GM19438 (cell line): ENCODE measurements around the gene NCS1.

Experiments used
- ATAC-seq: cut with Tn5 transposase; IDR thresholded peaks from one replicate; pipeline ENCODE4 v1.9.1; 2021; ENCODE audit warnings: low read depth; ENCODE audit not compliant: unreplicated experiment

Gene NCS1

DNA sequence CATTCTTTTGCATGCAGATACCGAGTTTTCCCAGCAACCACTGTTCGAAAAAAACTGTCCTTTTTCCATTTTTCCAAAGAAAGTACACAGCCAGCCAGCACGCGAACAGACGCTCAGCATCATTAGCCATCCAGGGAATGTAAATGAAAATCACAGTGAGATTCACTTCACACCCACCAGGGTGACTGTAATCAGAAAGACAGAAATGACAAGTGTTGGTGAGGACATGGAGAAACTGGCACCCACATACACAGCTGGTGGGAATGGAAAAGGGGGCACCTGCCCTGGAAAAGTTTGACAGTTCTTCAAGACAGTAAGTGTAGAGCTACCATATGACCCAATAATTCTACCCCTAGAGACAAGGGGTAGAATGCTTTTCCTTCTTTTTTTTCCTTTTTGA lies 25.0 kb upstream of the NCS1 start:
- no peak for ATAC-seq

DNA sequence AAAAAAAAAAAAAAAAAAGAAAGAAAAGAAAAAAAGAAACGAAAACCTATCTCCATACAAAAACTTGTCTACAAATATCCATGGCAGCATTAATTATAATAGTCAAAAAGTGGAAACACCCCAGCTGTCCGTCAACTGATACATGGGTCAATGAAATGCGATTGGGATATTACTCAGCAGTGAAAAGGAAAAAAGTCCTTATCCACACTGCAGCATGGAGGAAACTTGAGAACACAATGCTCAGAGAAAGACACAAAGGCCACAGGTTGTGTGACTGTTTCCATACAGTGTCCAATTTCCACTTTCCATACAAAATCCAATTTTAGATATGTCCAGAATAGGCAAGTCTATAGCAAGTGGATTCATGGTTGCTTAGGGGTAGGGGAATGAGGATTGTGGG lies 24.3 kb upstream of the NCS1 start:
- no peak for ATAC-seq

- no peak for ATAC-seq
These were observed 23.2 kb upstream of the NCS1 start for GRCh38 chr9:130149031-130149430.

DNA sequence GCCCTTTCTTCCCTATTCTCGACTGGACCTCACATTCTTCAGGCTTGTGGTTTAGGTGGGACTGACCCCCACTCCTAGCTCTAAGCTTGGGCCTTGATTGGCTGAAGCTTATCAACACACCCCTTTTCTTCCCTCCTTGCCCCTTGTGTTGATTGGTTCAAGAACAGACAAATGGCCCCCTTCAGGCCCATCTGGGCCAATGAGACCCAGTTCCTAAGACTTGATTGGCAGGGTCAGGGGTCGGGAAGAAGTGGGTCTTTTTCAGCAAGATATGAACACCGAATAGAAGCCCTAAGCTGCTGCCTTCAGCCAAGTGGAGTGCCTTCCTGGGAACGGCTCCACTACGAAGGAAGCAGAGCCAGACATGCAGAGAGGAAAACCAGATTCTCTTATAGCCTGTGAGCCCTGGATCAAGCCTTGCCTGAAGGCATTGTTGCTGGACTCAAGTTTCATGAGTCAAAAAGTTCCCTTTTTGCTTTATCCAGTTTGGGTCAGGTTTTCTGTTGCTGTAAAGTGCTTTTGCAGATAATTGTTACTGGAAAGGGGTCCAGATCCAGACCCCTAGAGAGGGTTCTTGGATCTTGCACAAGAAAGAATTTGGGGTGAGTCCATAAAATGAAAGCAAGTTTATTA lies 22.4 kb upstream of the NCS1 start:
- no peak for ATAC-seq

- no peak for ATAC-seq
These were observed 21.3 kb upstream of the NCS1 start for GRCh38 chr9:130150779-130151382.

DNA sequence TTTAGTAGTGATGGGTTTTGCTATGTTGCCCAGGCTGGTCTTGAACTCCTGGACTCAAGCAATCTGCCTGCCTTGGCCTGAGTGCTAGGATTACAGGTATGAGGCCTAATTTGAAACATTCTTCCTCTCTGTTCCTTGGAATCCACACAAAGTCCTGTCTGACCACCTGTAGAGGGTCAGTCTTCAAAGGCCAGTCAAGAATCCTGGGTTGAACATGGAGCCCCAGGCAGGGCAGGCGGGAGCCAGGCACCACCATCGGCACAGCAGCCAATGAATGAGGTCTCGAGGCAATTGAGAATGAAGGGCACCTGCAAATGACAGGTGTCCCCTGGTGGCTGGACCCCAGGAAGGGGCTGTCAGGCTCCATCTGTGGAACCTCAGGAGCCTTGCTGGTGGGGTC lies 17.4 kb upstream of the NCS1 start:
- ATAC-seq, result no peak

- ATAC-seq, result no peak
These were observed 16.6 kb upstream of the NCS1 start for GRCh38 chr9:130155647-130156046.

DNA sequence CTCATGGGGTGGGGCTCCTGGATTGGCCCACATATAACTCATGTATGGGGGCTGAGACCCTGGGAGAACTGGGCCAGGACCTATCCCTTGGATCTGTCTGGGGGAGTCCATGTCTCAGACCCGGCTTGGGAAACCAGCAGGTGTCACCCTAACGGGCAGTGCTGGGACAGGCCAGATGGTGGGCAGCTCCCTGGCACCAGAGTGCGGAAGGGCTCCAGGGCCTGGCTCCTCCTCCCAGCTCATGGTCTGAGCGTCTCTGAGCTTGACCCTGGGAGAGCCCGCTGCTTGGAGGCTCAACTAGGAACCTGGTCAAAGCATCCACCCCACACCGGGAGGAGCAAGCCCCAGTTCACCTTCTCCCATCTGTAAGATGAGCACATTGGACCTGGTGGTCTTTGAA lies 15.5 kb upstream of the NCS1 start:
- no peak for ATAC-seq

DNA sequence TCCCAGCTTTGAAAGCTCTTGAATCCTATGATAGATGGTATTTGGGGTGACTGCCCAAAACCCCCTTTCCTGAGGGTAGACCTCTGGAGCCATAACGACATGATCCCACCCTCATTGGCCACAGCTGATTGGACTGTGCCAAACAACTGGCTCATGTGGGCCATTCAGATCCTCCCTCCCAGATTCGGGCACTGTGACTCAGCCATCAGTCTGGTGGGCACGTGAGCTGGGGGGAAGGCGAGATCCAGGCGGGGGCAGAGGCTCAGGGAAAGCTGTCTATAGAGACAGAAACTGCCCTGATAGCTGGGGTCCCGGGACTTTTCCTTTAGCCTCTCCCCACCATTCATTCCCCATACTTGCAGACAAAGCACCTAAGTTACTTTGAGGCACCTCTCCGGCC lies 15.1 kb upstream of the NCS1 start:
- ATAC-seq, result no peak

DNA sequence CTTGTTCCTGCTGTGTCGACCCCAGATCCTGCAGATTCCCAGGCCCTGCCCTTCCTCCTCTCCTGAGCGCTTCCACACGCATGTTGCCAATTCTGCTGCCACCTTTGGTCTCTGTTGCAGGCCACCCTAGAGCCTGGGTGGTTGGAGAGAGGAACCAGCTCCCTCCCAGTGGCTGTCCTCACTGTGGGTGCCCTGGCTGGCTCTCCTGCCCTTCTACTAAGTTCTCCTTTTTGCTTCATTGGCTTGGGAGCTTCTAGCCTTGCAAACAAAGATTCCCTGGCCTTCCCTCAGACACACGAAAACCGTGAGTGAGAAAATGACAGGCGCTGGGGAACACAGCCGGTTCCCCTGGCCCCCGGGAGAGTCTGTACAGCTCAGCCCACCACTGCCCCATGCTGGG lies 14.2 kb upstream of the NCS1 start:
- no peak for ATAC-seq

GRCh38 chr9:130159057-130159456 lies 13.1 kb upstream of the NCS1 start:
- ATAC-seq, result no peak

DNA sequence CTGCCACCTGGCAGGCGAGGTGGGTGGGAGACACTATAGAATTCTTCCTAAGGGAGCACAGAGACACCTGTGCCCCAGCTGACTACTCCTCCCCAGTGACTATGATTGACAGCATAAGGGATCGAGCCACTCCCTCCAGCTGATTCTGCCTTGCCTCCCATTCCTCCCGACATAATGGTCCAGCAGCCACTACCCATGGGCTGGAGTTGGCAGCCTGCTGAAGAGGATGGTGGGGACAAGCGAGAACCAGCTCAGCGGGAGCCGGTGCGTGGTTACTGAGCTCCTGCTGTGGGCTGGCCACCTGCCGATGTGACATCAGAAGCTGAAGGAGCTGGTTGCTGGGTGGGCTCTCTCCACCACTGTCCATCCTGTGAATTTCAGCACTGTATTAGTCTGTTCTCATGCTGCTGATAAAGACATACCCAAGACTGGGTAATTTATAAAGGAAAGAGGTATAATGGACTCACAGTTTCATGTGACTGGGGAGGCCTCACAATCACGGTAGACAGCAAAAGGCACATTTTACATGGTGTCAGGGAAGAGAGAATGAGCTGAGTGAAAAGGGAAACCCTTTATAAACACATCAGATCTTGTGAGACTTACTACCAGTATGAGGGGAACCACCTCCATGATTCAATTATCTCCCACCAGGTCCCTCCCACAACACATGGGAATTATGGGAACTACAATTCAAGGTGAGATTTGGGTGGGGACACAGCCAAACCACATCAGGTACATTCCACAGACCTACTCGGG lies 12.1 kb upstream of the NCS1 start:
- no peak for ATAC-seq

DNA sequence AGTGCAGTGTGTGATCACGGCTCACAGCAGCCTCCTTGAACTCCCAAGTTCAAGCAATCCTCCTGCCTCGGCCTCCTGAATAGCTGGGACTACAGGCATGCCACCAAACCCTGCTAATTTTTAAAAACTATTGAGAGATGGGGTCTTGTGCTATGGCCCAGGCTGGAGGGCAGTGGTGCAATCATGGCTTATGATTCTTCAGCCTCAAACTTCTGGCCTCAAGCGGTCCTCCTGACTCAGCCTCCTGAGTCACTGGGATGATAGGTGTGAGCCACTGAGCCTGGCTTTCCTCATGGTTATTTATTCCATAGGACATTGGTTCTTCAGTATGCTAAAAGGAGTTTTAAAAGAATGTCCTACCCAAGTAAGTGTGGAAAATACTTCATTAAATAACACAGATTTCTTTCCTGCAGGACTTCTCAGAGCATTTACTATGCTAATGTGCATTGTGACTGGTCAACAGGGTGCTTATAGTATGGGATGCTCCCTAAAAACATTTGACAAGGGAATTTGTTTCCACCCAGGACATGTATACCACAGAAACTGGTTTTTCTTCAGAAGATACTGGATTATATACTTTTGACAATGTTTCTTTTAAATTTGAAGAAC lies 11.2 kb upstream of the NCS1 start:
- no peak for ATAC-seq

GRCh38 chr9:130165579-130165978 lies 6.6 kb upstream of the NCS1 start:
- ATAC-seq, result no peak

DNA sequence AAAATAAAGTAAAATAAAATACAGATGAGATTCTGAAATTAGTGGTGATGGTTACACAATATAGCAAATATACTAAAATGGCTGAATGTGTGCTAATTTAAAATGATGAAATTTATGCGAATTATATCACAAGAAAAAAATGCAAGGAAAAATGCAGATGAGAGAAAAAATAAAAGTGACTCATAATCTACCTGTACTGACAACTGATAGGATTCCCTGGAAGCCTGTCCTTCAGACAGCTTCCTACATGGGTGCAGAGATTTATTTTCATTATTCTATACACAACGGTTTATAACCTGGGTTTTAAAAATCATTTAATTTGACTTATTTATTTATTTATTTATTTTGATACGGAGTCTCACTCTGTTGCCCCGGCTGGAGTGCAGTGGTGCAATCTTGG lies 5.8 kb upstream of the NCS1 start:
- ATAC-seq, result no peak

DNA sequence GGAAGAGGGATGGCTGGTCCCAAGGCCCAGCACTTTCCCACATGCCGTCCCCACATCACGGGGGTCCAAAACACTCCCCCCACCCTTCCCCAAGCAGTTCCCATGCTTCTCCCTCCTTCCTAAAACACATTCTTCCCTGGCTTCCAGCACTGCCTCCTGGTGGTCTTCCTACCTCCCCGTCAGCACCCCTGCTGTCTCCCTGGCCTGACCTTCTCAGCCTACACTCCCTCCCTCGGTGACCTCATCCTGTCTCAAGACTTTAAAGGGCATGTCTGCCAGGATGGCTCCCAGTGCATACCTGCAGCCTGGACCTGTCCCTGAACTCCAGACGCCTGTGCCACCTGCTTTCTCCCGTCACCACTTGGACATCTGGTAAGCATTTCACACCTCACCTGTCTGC lies 4.3 kb upstream of the NCS1 start:
- ATAC-seq, result no peak

DNA sequence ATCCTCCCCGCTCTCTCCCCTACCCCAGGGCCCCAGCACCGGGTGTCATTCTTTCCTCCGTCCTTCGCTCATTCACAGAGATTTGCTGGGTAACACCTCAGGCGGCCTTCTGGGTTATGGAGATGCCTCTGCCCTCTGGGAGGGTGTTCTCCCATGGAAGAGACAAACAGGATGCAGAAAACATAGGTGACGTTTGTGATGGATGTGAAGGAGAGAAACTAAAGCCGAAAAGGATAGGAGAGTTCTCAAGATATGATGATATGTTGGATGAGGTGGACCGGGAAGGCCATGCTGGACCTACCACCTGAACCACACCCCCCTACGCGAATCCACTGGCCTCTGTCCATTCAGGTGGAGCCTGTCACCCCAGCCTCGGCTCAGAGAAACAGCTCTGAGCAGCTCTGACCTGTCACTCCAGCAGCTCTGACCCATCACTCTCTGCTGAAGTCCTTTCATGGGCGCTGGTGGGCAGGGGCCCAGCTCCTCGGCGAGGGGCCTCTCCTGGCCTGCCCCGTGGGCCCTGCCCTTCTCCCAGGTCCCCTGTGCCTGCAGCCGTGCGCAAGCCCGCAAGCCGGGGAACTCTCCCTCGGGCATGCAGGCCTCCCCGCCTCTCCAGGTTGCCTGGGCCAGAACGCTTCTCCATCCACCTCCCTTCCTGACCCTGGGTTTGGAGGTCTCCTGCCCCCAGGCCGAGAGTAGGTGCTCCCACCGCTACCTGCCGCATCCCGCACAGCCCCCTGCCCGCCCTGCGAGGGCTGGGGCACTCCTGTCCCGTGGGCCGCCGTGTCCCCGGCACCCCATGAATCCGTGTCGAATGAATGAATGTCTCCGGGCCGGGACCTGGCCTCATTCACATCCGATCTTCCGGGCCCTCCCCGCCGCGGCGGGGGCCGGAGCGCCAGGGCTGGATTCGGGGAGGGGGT lies 717 bp upstream of the NCS1 start:
- no peak for ATAC-seq

DNA sequence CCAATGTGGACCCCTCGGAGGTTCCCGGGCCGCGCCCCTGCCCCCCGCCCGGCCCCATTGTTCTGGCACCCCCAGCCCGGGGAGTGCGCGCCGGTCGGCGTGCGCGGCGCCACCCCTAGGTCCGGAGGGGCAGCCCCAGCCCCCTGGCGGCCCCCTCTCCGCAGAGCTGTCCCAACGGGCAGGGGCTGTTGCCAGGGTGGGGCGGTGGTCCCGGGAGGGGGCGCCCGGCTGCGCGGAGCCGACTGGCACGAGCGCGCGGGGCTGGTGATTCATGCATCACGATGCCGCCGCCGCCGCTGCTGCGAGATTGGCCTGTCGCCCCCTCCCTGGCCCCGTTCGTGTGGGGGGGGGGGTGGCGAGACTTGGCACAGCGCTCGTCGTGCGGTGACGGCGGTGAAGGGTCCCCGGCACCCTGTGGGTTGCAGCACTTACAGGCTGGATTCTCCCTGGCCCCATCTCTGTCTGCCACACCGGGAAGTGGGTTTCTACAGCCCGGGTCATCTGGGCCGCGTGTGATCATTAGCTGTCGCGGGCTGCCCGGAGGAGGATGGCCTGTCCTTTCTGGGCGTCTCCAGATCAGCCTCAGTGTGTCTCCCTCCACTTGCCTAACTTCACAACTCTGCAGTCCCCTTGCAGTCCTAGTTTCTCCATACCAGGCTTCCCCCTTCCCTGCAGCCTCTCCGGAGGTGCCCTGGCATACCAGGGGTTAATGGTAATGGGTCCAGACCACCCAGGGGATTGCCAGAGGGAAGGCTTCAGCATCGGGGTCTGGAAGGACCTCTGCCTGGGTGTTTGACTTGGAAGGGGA lies 858 bp downstream of the NCS1 start:
- no peak for ATAC-seq

GRCh38 chr9:130173666-130173983 lies 1.4 kb downstream of the NCS1 start:
- no peak for ATAC-seq

DNA sequence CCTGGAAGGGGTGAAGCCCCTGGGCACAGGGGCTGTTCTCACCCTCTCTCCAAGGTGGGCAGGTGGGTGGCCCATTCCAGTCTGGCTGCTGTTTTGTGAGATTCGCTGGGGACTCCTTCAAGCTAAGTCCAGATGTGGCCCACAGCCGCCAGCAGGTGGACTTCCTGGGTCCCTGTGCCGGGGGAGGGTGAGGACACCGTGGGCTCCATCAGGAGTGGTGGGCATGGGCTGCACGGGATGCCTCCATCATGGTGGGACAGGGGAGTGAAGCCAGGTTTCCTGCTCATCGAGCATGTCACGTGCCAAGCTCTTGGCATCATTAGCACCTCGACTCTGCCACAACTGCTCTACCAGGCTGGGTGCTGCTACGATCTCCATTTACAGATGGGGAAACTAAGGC lies 1.8 kb downstream of the NCS1 start:
- ATAC-seq, result no peak
